HepG2 (cell line): ENCODE data around the gene PMEL. TPM values are rescaled to one million over a fixed set of nuclear protein-coding genes. Genes with fewer than 3 reads are reported as not detected.
A peak's percentile ranks its signal among the peaks of the same experiment; 100 is the strongest.

Source experiments
- ARID5B ChIP-seq: IDR thresholded peaks from 2 replicates; pipeline ENCODE4 v1.4.0; 2020; ENCODE audit warnings: mild to moderate bottlenecking, missing genetic modification reagents
- CREM ChIP-seq, 2 experiments: sonication (generic) in 1 of 2; formaldehyde crosslinking in 1 of 2; IDR thresholded peaks; 2 replicates each; pipeline versions ENCODE4 v1.4.0 to v1.6.1; 2016 to 2020; ENCODE audit warnings: antibody characterized with exemption in 1 of 2, mild to moderate bottlenecking in 1 of 2, missing genetic modification reagents in 1 of 2
- DNMT1 ChIP-seq: sonication (generic); formaldehyde crosslinking; IDR thresholded peaks from 2 replicates; pipeline ENCODE4 v1.5.1; 2020; ENCODE audit warnings: mild to moderate bottlenecking, missing genetic modification reagents
- GFI1 ChIP-seq: sonication (generic); formaldehyde crosslinking; IDR thresholded peaks from 2 replicates; pipeline ENCODE4 v1.5.0; 2020; ENCODE audit warnings: missing genetic modification reagents, mild to moderate bottlenecking, borderline replicate concordance
- HDAC2 ChIP-seq: sonication (generic); formaldehyde crosslinking; IDR thresholded peaks from 2 replicates; pipeline ENCODE4 v1.4.0; 2020; ENCODE audit warnings: missing genetic modification reagents
- HMGXB4 ChIP-seq, 2 experiments: sonication (generic) in 1 of 2; formaldehyde crosslinking in 1 of 2; IDR thresholded peaks; 2 replicates each; pipeline versions ENCODE4 v1.4.0 to v1.6.1; 2018 to 2020; ENCODE audit warnings: missing genetic modification reagents in 2 of 2, borderline replicate concordance in 1 of 2, low read depth in 1 of 2, mild to moderate bottlenecking in 1 of 2, missing biosample characterization in 1 of 2
- MAFG ChIP-seq: sonication (generic); formaldehyde crosslinking; IDR thresholded peaks from 2 replicates; pipeline ENCODE4 v1.5.1; 2020; ENCODE audit warnings: mild to moderate bottlenecking, missing genetic modification reagents
- ONECUT2 ChIP-seq: sonication (generic); formaldehyde crosslinking; IDR thresholded peaks from 2 replicates; pipeline ENCODE4 v1.4.0; 2020; ENCODE audit warnings: missing genetic modification reagents
- RARG ChIP-seq: sonication (generic); formaldehyde crosslinking; IDR thresholded peaks from 2 replicates; pipeline ENCODE4 v1.4.0; 2020; ENCODE audit warnings: low read depth, mild to moderate bottlenecking, missing genetic modification reagents
- RFX3 ChIP-seq: IDR thresholded peaks from 2 replicates; pipeline ENCODE4 v1.6.1; 2016; ENCODE audit warnings: missing biosample characterization, missing genetic modification reagents
- SP1 ChIP-seq, 2 experiments: fragments of 450-650 bp in 1 of 2; sonication (generic) in 1 of 2; formaldehyde crosslinking in 1 of 2; IDR thresholded peaks; 2 replicates each; pipeline versions ENCODE4 v1.4.0 to v1.6.1; 2016 to 2020; ENCODE audit warnings: missing genetic modification reagents in 1 of 2
- THAP11 ChIP-seq: IDR thresholded peaks from 2 replicates; pipeline ENCODE4 v1.6.1; 2016; ENCODE audit warnings: missing biosample characterization, missing genetic modification reagents
- ZMYM3 ChIP-seq: sonication (generic); formaldehyde crosslinking; IDR thresholded peaks from 2 replicates; pipeline ENCODE4 v1.5.1; 2020; ENCODE audit warnings: mild to moderate bottlenecking, missing genetic modification reagents
- ZNF589 ChIP-seq: sonication (generic); formaldehyde crosslinking; conservative IDR thresholded peaks from 2 replicates; pipeline ENCODE4 v1.8.0; 2022; ENCODE audit warnings: mild to moderate bottlenecking, moderate library complexity, missing genetic modification reagents
- ZNF770 ChIP-seq: sonication (generic); formaldehyde crosslinking; IDR thresholded peaks from 2 replicates; pipeline ENCODE4 v1.5.0; 2020; ENCODE audit warnings: mild to moderate bottlenecking, missing genetic modification reagents
- ZNF773 ChIP-seq: sonication (generic); formaldehyde crosslinking; IDR thresholded peaks from 2 replicates; pipeline ENCODE4 v1.4.0; 2020; ENCODE audit warnings: missing genetic modification reagents, borderline replicate concordance
- polyA plus RNA-seq, 8 experiments: library from polyadenylated mRNA; depleted of rRNA in 3 of 8; stranded (reverse) in 7 of 8; unstranded in 1 of 8; fragments of >200 nt; fragmentation: Illumina TruSeq in 4 of 8; extraction: Trizol in 4 of 8; gene quantifications; 2 replicates each; pipeline versions ENCODE4 v1.2.1 to v1.2.3, GENCODE V29; 2011 to 2016; ENCODE audit warnings: low read depth in 4 of 8, missing spikeins in 1 of 8, mixed read lengths in 1 of 8; ENCODE audit not compliant: insufficient read depth in 1 of 8
- total RNA-seq, 5 experiments: library from RNA; depleted of rRNA; stranded (reverse); fragments of >200 nt; fragmentation: Illumina TruSeq; extraction: Trizol; gene quantifications; 2 replicates each; pipeline ENCODE4 v1.2.3, GENCODE V29; 2016; ENCODE audit warnings: low read depth in 1 of 5
- TF ChIP-seq, protein P1 (sequence below): sonication (generic); formaldehyde crosslinking; IDR thresholded peaks from 2 replicates; pipeline ENCODE4 v1.8.1; 2023; ENCODE audit warnings: mild to moderate bottlenecking, moderate library complexity, missing genetic modification reagents
- TF ChIP-seq, protein P2 (sequence below): sonication (generic); formaldehyde crosslinking; IDR thresholded peaks from 2 replicates; pipeline ENCODE4 v1.4.0; 2020; ENCODE audit warnings: missing genetic modification reagents

PMEL gene
- total and polyA plus RNA-seq, 2 of the 13 experiments (the other 11 are each of a cell fraction or from before 2014, with no cell fraction given) = 0.49 to 3.3 TPM

DNA sequence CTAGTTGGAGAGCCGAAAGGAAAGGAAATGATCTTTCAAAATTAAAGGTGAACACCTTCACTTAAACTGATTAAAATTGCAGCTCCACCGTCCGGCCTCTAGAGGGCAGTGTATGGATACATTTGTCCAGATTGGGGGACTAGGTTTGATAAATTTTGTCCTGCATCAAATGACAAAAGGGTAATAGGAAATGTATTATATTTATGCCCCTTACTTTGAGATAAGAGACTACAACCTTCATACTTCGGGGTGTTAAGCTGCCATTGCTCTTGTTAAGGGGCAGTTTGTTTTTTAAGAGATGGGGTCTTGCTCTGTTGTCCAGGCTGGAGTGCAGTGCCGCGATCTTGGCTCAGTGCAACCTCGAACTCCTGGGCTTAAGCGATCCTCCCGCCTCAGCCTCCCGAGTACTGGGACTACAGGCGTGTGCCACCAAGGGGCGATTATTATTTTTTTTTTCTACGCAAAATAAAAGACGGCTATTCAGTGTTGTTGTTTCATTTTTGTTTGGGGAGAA is 30.4 kb upstream of the PMEL start (continued):
- TF ChIP-seq ARID5B (CRISPR knock-in tag) = no peak
- no peak for TF ChIP-seq DNMT1
- TF ChIP-seq, protein P1, sequence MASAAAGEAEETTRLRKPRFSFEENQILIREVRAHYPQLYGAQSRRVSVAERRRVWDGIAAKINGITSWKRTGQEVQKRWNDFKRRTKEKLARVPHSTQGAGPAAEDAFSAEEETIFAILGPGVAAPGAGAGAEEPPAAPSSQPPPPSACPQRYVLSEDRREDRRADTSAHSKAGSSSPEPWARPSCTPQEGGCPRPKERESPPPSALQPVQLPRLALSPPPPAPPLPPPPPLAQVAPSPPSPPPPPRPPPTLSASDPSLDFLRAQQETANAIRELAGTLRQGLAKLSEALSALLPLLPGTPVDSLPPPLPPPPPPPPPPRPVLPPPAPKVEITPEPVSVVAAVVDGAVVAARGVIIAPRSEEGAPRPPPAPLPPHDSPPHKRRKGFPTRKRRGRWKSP (CRISPR knock-in tag) = 0 out of 2 replicates have a peak, but pooled peaks have one; percentile 32
- no peak for TF ChIP-seq ZNF589 (CRISPR knock-in tag)
- TF ChIP-seq THAP11 (CRISPR knock-in tag) = peak; percentile 39
- TF ChIP-seq ZMYM3 (CRISPR knock-in tag) = peak; percentile 88
- TF ChIP-seq GFI1 (CRISPR knock-in tag) = 0 out of 2 replicates have a peak, but pooled peaks have one; percentile 32
- TF ChIP-seq ZNF773 = no peak
- no peak for TF ChIP-seq ONECUT2 (CRISPR knock-in tag)
- TF ChIP-seq MAFG (CRISPR knock-in tag) = no peak
- peak; percentile 97 for TF ChIP-seq ZNF770 (CRISPR knock-in tag)
- no peak for TF ChIP-seq SP1 (IDR thresholded peaks at IDR 0.05)
- TF ChIP-seq SP1 (CRISPR knock-in tag; IDR thresholded peaks at IDR 0.05) = 0 out of 2 replicates have a peak, but pooled peaks have one; percentile 20
- peak; percentile 45; the same call in 1 of the 2 replicates for TF ChIP-seq HDAC2 (CRISPR knock-in tag)
- TF ChIP-seq, protein P2, sequence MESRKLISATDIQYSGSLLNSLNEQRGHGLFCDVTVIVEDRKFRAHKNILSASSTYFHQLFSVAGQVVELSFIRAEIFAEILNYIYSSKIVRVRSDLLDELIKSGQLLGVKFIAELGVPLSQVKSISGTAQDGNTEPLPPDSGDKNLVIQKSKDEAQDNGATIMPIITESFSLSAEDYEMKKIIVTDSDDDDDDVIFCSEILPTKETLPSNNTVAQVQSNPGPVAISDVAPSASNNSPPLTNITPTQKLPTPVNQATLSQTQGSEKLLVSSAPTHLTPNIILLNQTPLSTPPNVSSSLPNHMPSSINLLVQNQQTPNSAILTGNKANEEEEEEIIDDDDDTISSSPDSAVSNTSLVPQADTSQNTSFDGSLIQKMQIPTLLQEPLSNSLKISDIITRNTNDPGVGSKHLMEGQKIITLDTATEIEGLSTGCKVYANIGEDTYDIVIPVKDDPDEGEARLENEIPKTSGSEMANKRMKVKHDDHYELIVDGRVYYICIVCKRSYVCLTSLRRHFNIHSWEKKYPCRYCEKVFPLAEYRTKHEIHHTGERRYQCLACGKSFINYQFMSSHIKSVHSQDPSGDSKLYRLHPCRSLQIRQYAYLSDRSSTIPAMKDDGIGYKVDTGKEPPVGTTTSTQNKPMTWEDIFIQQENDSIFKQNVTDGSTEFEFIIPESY (CRISPR knock-in tag) = peak; percentile 88
- peak in 1 of 2 experiments; percentile 42; a peak in 1 of 4 replicates for TF ChIP-seq HMGXB4 (CRISPR knock-in tag; IDR thresholded peaks at IDR 0.05; ENCODE audit: borderline replicate concordance in 1 of 2, low read depth in 1 of 2)
- TF ChIP-seq CREM (IDR thresholded peaks at IDR 0.05) = 0 out of 2 replicates have a peak, but pooled peaks have one; percentile 26
- TF ChIP-seq CREM (CRISPR knock-in tag; IDR thresholded peaks at IDR 0.05) = no peak
- TF ChIP-seq RFX3 (CRISPR knock-in tag) = no peak
- no peak for TF ChIP-seq RARG (CRISPR knock-in tag)
